Peyer's patch (tissue), 4 donors: ENCODE results near the gene DUS3L. TPM values are rescaled to one million over a fixed set of nuclear protein-coding genes. Genes with fewer than 3 reads are reported as not detected.

ENCODE experiments used
- DNase-seq, 3 donors: peaks; one replicate each; pipeline ENCODE4 v3.0.0-alpha.2; 2017 to 2019
- H3K27ac ChIP-seq, 4 donors: fragments of 200-600 bp; sonication (generic); one replicate each; pipeline ENCODE4 v1.5.1; 2016 to 2019
- H3K27me3 ChIP-seq, 2 donors: fragments of 200-600 bp; sonication (generic); one replicate each; pipeline ENCODE4 v1.5.1; 2019
- H3K36me3 ChIP-seq, 3 donors: fragments of 200-600 bp; sonication (generic); one replicate each; pipeline ENCODE4 v1.5.1; 2016 to 2019
- H3K4me1 ChIP-seq, 4 donors: fragments of 200-600 bp; sonication (generic); one replicate each; pipeline ENCODE4 v1.5.1; 2016 to 2019
- H3K4me3 ChIP-seq, 4 donors: fragments of 200-600 bp; sonication (generic); 1 replicate in 3 of 4; 2 replicates in 1 of 4; pipeline ENCODE4 v1.5.1; 2016 to 2019; ENCODE audit warnings: mild to moderate bottlenecking in 1 of 4
- H3K9me3 ChIP-seq, 4 donors: fragments of 200-600 bp; sonication (generic); one replicate each; pipeline ENCODE4 v1.5.1; 2016 to 2019; ENCODE audit warnings: mild to moderate bottlenecking in 1 of 4
- CTCF ChIP-seq, 6 experiments: fragments of 450-650 bp in 4 of 6; fragments of 200-600 bp in 2 of 6; sonication (generic) in 1 of 6; IDR thresholded peaks; one replicate each; pipeline ENCODE4 v1.5.1; 2017 to 2019; ENCODE audit warnings: antibody characterized with exemption in 6 of 6, mild to moderate bottlenecking in 3 of 6, moderate library complexity in 1 of 6
- POLR2A ChIP-seq, 2 donors: fragments of 450-650 bp; IDR thresholded peaks; one replicate each; pipeline ENCODE4 v1.5.1; 2017; ENCODE audit warnings: antibody characterized with exemption in 2 of 2, mild to moderate bottlenecking in 2 of 2, moderate library complexity in 2 of 2
- total RNA-seq, 4 donors: library from RNA; depleted of rRNA; stranded (reverse); fragments of >200 nt; gene quantifications; one replicate each; pipeline ENCODE4 v1.1.0, GENCODE V29; 2016

DUS3L gene
- total RNA-seq, 4 donors from 2014 or later = 31.5 to 91.6 (median 71.2) TPM

GRCh38 chr19:5800361-5801270 is 9.7 kb upstream of the DUS3L start:
- Histone ChIP-seq H3K9me3 (peaks cover 0 to 3% (median 0%) of the 10 kb centered on the region in 4 donors), H3K27ac (no peak overlapping the region), H3K4me3 (no peak overlapping the region), H3K27me3 (no peaks in the 10 kb centered on the region), H3K4me1 (peaks cover 4 to 45% (median 11%) of the 10 kb centered on the region in 4 donors), H3K36me3 (no peaks in the 10 kb centered on the region)
- TF ChIP-seq POLR2A (IDR thresholded peaks at IDR 0.05) = no peak
- no peak for TF ChIP-seq CTCF (IDR thresholded peaks at IDR 0.05)
- DNase-seq = no peak

GRCh38 chr19:5799247-5800241 is 8.6 kb upstream of the DUS3L start:
- H3K36me3 ChIP-seq = no peaks in the 10 kb centered on the region
- H3K4me3 ChIP-seq = no peak overlapping the region
- no peaks in the 10 kb centered on the region for H3K27me3 ChIP-seq
- peaks cover 4 to 40% (median 10%) of the 10 kb centered on the region in 4 donors for H3K4me1 ChIP-seq
- DNase-seq = no peak
- no peak for TF ChIP-seq POLR2A (IDR thresholded peaks at IDR 0.05)
- no peak for TF ChIP-seq CTCF (IDR thresholded peaks at IDR 0.05)
- H3K9me3 ChIP-seq = peaks cover 0 to 3% (median 0%) of the 10 kb centered on the region in 4 donors
- no peak overlapping the region for H3K27ac ChIP-seq

GRCh38 chr19:5798244-5798643 is 7.3 kb upstream of the DUS3L start:
- TF ChIP-seq CTCF (IDR thresholded peaks at IDR 0.05) (no peak), POLR2A (IDR thresholded peaks at IDR 0.05) (no peak)
- no peak overlapping the region for H3K27ac ChIP-seq
- no peaks in the 10 kb centered on the region for H3K9me3 ChIP-seq
- peaks cover 0 to 28% (median 0%) of the 10 kb centered on the region in 4 donors for H3K4me1 ChIP-seq
- H3K27me3 ChIP-seq = no peaks in the 10 kb centered on the region
- H3K36me3 ChIP-seq = no peaks in the 10 kb centered on the region
- H3K4me3 ChIP-seq = no peak overlapping the region
- no peak for DNase-seq

- Histone ChIP-seq H3K36me3 (no peaks in the 10 kb centered on the region), H3K4me3 (no peak overlapping the region), H3K27ac (no peak overlapping the region), H3K9me3 (no peaks in the 10 kb centered on the region), H3K27me3 (no peaks in the 10 kb centered on the region), H3K4me1 (peaks cover 0 to 7% (median 0%) of the 10 kb centered on the region in 4 donors)
- TF ChIP-seq POLR2A (IDR thresholded peaks at IDR 0.05) (no peak), CTCF (IDR thresholded peaks at IDR 0.05) (no peak)
- no peak for DNase-seq
These were observed 4.5 kb upstream of the DUS3L start for GRCh38 chr19:5795382-5795919.

GRCh38 chr19:5793188-5793587 is 2.2 kb upstream of the DUS3L start:
- Histone ChIP-seq H3K36me3 (peaks cover 0 to 18% (median 0%) of the 10 kb centered on the region in 3 donors), H3K4me3 (no peak overlapping the region), H3K4me1 (peaks cover 0 to 7% (median 3%) of the 10 kb centered on the region in 4 donors), H3K27ac (no peak overlapping the region), H3K9me3 (no peaks in the 10 kb centered on the region), H3K27me3 (no peaks in the 10 kb centered on the region)
- TF ChIP-seq CTCF (IDR thresholded peaks at IDR 0.05) (no peak), POLR2A (IDR thresholded peaks at IDR 0.05) (no peak)
- no peak for DNase-seq
